ENCODE data around the gene ZBTB40.

ZBTB40 gene

GRCh38 chr1:22410928-22411495, 40.6 kb upstream of the ZBTB40 start:
- H2AFZ ChIP-seq (ENCODE audit: low read depth, low read length, severe bottlenecking), result no peak overlapping the region
- no peaks in the 10 kb centered on the region for H3K27me3 ChIP-seq (ENCODE audit: low read length)
- H3K4me3 ChIP-seq (ENCODE audit: insufficient read depth, low read length, poor library complexity, severe bottlenecking), result no peak overlapping the region
- no peak overlapping the region for H3K9ac ChIP-seq (ENCODE audit: low read length)
- H3K9me3 ChIP-seq (ENCODE audit: insufficient read depth, low read length), result no peaks in the 10 kb centered on the region
- H4K20me1 ChIP-seq (ENCODE audit: low read depth, low read length), result no peaks in the 10 kb centered on the region
- no peaks in the 10 kb centered on the region for H3K36me3 ChIP-seq (ENCODE audit: low read length)
- H3K27ac ChIP-seq (ENCODE audit: low read depth, low read length), result no peak overlapping the region
- TF ChIP-seq, protein P1, sequence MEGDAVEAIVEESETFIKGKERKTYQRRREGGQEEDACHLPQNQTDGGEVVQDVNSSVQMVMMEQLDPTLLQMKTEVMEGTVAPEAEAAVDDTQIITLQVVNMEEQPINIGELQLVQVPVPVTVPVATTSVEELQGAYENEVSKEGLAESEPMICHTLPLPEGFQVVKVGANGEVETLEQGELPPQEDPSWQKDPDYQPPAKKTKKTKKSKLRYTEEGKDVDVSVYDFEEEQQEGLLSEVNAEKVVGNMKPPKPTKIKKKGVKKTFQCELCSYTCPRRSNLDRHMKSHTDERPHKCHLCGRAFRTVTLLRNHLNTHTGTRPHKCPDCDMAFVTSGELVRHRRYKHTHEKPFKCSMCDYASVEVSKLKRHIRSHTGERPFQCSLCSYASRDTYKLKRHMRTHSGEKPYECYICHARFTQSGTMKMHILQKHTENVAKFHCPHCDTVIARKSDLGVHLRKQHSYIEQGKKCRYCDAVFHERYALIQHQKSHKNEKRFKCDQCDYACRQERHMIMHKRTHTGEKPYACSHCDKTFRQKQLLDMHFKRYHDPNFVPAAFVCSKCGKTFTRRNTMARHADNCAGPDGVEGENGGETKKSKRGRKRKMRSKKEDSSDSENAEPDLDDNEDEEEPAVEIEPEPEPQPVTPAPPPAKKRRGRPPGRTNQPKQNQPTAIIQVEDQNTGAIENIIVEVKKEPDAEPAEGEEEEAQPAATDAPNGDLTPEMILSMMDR (IDR thresholded peaks at IDR 0.05; ENCODE audit: insufficient read depth, low read length, poor library complexity, severe bottlenecking), result no peak
- TF ChIP-seq EZH2phosphoT487 (conservative IDR thresholded peaks at IDR 0.05; ENCODE audit: low read length), result no peak
- no peaks in the 10 kb centered on the region for H3F3A ChIP-seq (ENCODE audit: insufficient read depth)
- H3K4me2 ChIP-seq (ENCODE audit: low read depth, low read length, poor library complexity, severe bottlenecking), result no peak overlapping the region
- no peaks in the 10 kb centered on the region for H3K79me2 ChIP-seq (ENCODE audit: insufficient read depth, low read length)
- H3K9me2 ChIP-seq (replicated peaks; ENCODE audit: insufficient read depth, low read length), result no peaks in the 10 kb centered on the region

GRCh38 chr1:22411589-22411988, 40.1 kb upstream of the ZBTB40 start:
- Histone ChIP-seq H3K9me2 (replicated peaks; ENCODE audit: insufficient read depth, low read length) (no peaks in the 10 kb centered on the region), H3K79me2 (ENCODE audit: insufficient read depth, low read length) (no peaks in the 10 kb centered on the region), H3K4me2 (ENCODE audit: low read depth, low read length, poor library complexity, severe bottlenecking) (no peak overlapping the region), H3K27ac (ENCODE audit: low read depth, low read length) (no peak overlapping the region), H3K9ac (ENCODE audit: low read length) (no peak overlapping the region), H3F3A (ENCODE audit: insufficient read depth) (no peaks in the 10 kb centered on the region), H3K9me3 (ENCODE audit: insufficient read depth, low read length) (no peaks in the 10 kb centered on the region), H3K4me3 (ENCODE audit: insufficient read depth, low read length, poor library complexity, severe bottlenecking) (no peak overlapping the region), H2AFZ (ENCODE audit: low read depth, low read length, severe bottlenecking) (no peak overlapping the region), H4K20me1 (ENCODE audit: low read depth, low read length) (no peaks in the 10 kb centered on the region), H3K27me3 (ENCODE audit: low read length) (no peaks in the 10 kb centered on the region), H3K36me3 (ENCODE audit: low read length) (no peaks in the 10 kb centered on the region)
- no peak for TF ChIP-seq EZH2phosphoT487 (conservative IDR thresholded peaks at IDR 0.05; ENCODE audit: low read length)
- TF ChIP-seq, protein P1 (IDR thresholded peaks at IDR 0.05; ENCODE audit: insufficient read depth, low read length, poor library complexity, severe bottlenecking), result no peak

GRCh38 chr1:22412932-22413727, 38.5 kb upstream of the ZBTB40 start:
- Histone ChIP-seq H3K9ac (ENCODE audit: low read length) (no peak overlapping the region), H3K36me3 (ENCODE audit: low read length) (no peaks in the 10 kb centered on the region), H2AFZ (ENCODE audit: low read depth, low read length, severe bottlenecking) (no peak overlapping the region), H3K4me3 (ENCODE audit: insufficient read depth, low read length, poor library complexity, severe bottlenecking) (no peak overlapping the region), H3K9me3 (ENCODE audit: insufficient read depth, low read length) (no peaks in the 10 kb centered on the region), H3F3A (ENCODE audit: insufficient read depth) (no peaks in the 10 kb centered on the region), H3K9me2 (replicated peaks; ENCODE audit: insufficient read depth, low read length) (no peaks in the 10 kb centered on the region), H3K27me3 (ENCODE audit: low read length) (no peaks in the 10 kb centered on the region), H3K4me2 (ENCODE audit: low read depth, low read length, poor library complexity, severe bottlenecking) (no peak overlapping the region), H3K27ac (ENCODE audit: low read depth, low read length) (no peak overlapping the region), H4K20me1 (ENCODE audit: low read depth, low read length) (no peaks in the 10 kb centered on the region), H3K79me2 (ENCODE audit: insufficient read depth, low read length) (no peaks in the 10 kb centered on the region)
- TF ChIP-seq, protein P1 (IDR thresholded peaks at IDR 0.05; ENCODE audit: insufficient read depth, low read length, poor library complexity, severe bottlenecking), result no peak
- TF ChIP-seq EZH2phosphoT487 (conservative IDR thresholded peaks at IDR 0.05; ENCODE audit: low read length), result no peak
